Skeletal muscle satellite cell (primary cell): ENCODE measurements around the gene LHX2.

ENCODE experiments used
- H3K27me3 ChIP-seq: 2 replicates; pipeline ENCODE4 v1.7.0; 2013; ENCODE audit warnings: low read length; ENCODE audit not compliant: control insufficient read depth, insufficient read depth
- H3K36me3 ChIP-seq: 2 replicates; pipeline ENCODE4 v1.7.0; 2013; ENCODE audit warnings: mild to moderate bottlenecking, control low read depth, low read length; ENCODE audit not compliant: insufficient read depth
- H3K4me1 ChIP-seq: 2 replicates; pipeline ENCODE4 v1.7.0; 2013; ENCODE audit warnings: low read length; ENCODE audit not compliant: control insufficient read depth, insufficient read depth
- H3K4me2 ChIP-seq: 2 replicates; pipeline ENCODE4 v1.7.0; 2013; ENCODE audit warnings: mild to moderate bottlenecking, low read length
- H3K4me3 ChIP-seq: 2 replicates; pipeline ENCODE4 v1.7.0; 2013; ENCODE audit warnings: low read length
- H3K9ac ChIP-seq: 2 replicates; pipeline ENCODE4 v1.7.0; 2013; ENCODE audit warnings: mild to moderate bottlenecking, low read depth, low read length, moderate library complexity
- H3K9me3 ChIP-seq: replicated peaks from 2 replicates; pipeline ENCODE4 v1.7.0; 2013; ENCODE audit warnings: mild to moderate bottlenecking, control low read depth, low read length

The LHX2 gene

GRCh38 chr9:124060844-124061605 lies 49.5 kb downstream of the LHX2 start:
- Histone ChIP-seq H3K9me3 (no peaks in the 10 kb centered on the region), H3K36me3 (no peaks in the 10 kb centered on the region), H3K27me3 (peaks cover 36% of the 10 kb centered on the region), H3K4me3 (no peak overlapping the region), H3K9ac (no peak overlapping the region), H3K4me1 (no peaks in the 10 kb centered on the region), H3K4me2 (no peak overlapping the region)

GRCh38 chr9:124062172-124062571 lies 50.6 kb downstream of the LHX2 start:
- Histone ChIP-seq H3K36me3 (no peaks in the 10 kb centered on the region), H3K4me3 (no peak overlapping the region), H3K9me3 (no peaks in the 10 kb centered on the region), H3K4me2 (no peak overlapping the region), H3K27me3 (peaks cover 32% of the 10 kb centered on the region), H3K4me1 (no peaks in the 10 kb centered on the region), H3K9ac (no peak overlapping the region)

- H3K4me3 ChIP-seq: no peak overlapping the region
- no peaks in the 10 kb centered on the region for H3K9me3 ChIP-seq
- H3K4me1 ChIP-seq: no peaks in the 10 kb centered on the region
- H3K9ac ChIP-seq: no peak overlapping the region
- no peaks in the 10 kb centered on the region for H3K36me3 ChIP-seq
- H3K4me2 ChIP-seq: no peak overlapping the region
- H3K27me3 ChIP-seq: peaks cover 25% of the 10 kb centered on the region
Measured at GRCh38 chr9:124066783-124067577, 55.4 kb downstream of the LHX2 start.

- H3K36me3 ChIP-seq: no peaks in the 10 kb centered on the region
- H3K4me3 ChIP-seq: no peak overlapping the region
- no peaks in the 10 kb centered on the region for H3K4me1 ChIP-seq
- no peak overlapping the region for H3K4me2 ChIP-seq
- no peaks in the 10 kb centered on the region for H3K9me3 ChIP-seq
- no peak overlapping the region for H3K9ac ChIP-seq
- H3K27me3 ChIP-seq: peaks cover 32% of the 10 kb centered on the region
Measured at GRCh38 chr9:124068251-124068650, 56.7 kb downstream of the LHX2 start.

- H3K27me3 ChIP-seq: peaks cover 34% of the 10 kb centered on the region
Measured at GRCh38 chr9:124074746-124075145, 63.2 kb downstream of the LHX2 start.

GRCh38 chr9:124075761-124076160 lies 64.2 kb downstream of the LHX2 start:
- H3K4me2 ChIP-seq: no peak overlapping the region
- H3K4me3 ChIP-seq: no peak overlapping the region
- H3K9me3 ChIP-seq: no peaks in the 10 kb centered on the region
- H3K4me1 ChIP-seq: peaks cover 24% of the 10 kb centered on the region
- H3K27me3 ChIP-seq: peaks cover 24% of the 10 kb centered on the region
- no peak overlapping the region for H3K9ac ChIP-seq
- H3K36me3 ChIP-seq: no peaks in the 10 kb centered on the region

More at GRCh38 chr9:124074746-124075145, 63.2 kb downstream of the LHX2 start:
- no peak overlapping the region for H3K4me2 ChIP-seq
- no peak overlapping the region for H3K9ac ChIP-seq
- H3K36me3 ChIP-seq: no peaks in the 10 kb centered on the region
- H3K9me3 ChIP-seq: no peaks in the 10 kb centered on the region
- H3K4me3 ChIP-seq: no peak overlapping the region
- H3K4me1 ChIP-seq: peaks cover 23% of the 10 kb centered on the region

- Histone ChIP-seq H3K9ac (peak overlapping the region; percentile 69), H3K27me3 (peaks cover 6% of the 10 kb centered on the region), H3K4me1 (peaks cover 24% of the 10 kb centered on the region), H3K4me2 (peak overlapping the region; percentile 72), H3K9me3 (no peaks in the 10 kb centered on the region), H3K4me3 (no peak overlapping the region), H3K36me3 (no peaks in the 10 kb centered on the region)
Measured at GRCh38 chr9:124077915-124078572, 66.5 kb downstream of the LHX2 start.

GRCh38 chr9:124078641-124079040 lies 67.1 kb downstream of the LHX2 start:
- peak overlapping the region; percentile 72 for H3K4me2 ChIP-seq
- H3K4me1 ChIP-seq: peaks cover 24% of the 10 kb centered on the region
- H3K36me3 ChIP-seq: no peaks in the 10 kb centered on the region
- H3K9me3 ChIP-seq: no peaks in the 10 kb centered on the region
- H3K4me3 ChIP-seq: peak overlapping the region; percentile 37
- peaks cover 3% of the 10 kb centered on the region for H3K27me3 ChIP-seq
- H3K9ac ChIP-seq: peak overlapping the region; percentile 69

GRCh38 chr9:124079176-124079925 lies 67.8 kb downstream of the LHX2 start:
- no peaks in the 10 kb centered on the region for H3K27me3 ChIP-seq
- peaks cover 24% of the 10 kb centered on the region for H3K4me1 ChIP-seq
- H3K4me2 ChIP-seq: peak overlapping the region; percentile 72
- H3K36me3 ChIP-seq: no peaks in the 10 kb centered on the region
- no peaks in the 10 kb centered on the region for H3K9me3 ChIP-seq
- H3K9ac ChIP-seq: peak overlapping the region; percentile 69
- peak overlapping the region; percentile 37 for H3K4me3 ChIP-seq

- no peak overlapping the region for H3K4me3 ChIP-seq
- H3K9me3 ChIP-seq: peaks cover 3% of the 10 kb centered on the region
- peaks cover 9% of the 10 kb centered on the region for H3K27me3 ChIP-seq
- H3K4me2 ChIP-seq: no peak overlapping the region
- no peak overlapping the region for H3K9ac ChIP-seq
- peaks cover 22% of the 10 kb centered on the region for H3K4me1 ChIP-seq
- H3K36me3 ChIP-seq: no peaks in the 10 kb centered on the region
Measured at GRCh38 chr9:124082622-124083021, 71.1 kb downstream of the LHX2 start.
